H9 (cell line): ENCODE data around the gene MAST2. TPM values are rescaled to one million over a fixed set of nuclear protein-coding genes. Genes with fewer than 3 reads are reported as not detected.

Experiments
- DNase-seq: peaks from one replicate; pipeline ENCODE4 v3.0.0-alpha.2; 2017
- H2AFZ ChIP-seq: one replicate; pipeline ENCODE4 v1.6.1; 2013; ENCODE audit warnings: mild to moderate bottlenecking, low read length, control low read depth, moderate library complexity
- H2AK5ac ChIP-seq: 2 replicates; pipeline ENCODE4 v1.6.1; 2013; ENCODE audit warnings: low read length, control low read depth, mixed read lengths; ENCODE audit not compliant: insufficient read length
- H2BK120ac ChIP-seq: one replicate; pipeline ENCODE4 v1.6.1; 2013; ENCODE audit warnings: low read depth, mild to moderate bottlenecking, low read length, control low read depth, inconsistent platforms; ENCODE audit not compliant: poor library complexity, severe bottlenecking
- H2BK12ac ChIP-seq: 2 replicates; pipeline ENCODE4 v1.6.1; 2013; ENCODE audit warnings: low read length, control low read depth, mixed read lengths, low read depth; ENCODE audit not compliant: insufficient read length
- H2BK15ac ChIP-seq: 2 replicates; pipeline ENCODE4 v1.6.1; 2013; ENCODE audit warnings: low read depth, low read length, control low read depth
- H2BK20ac ChIP-seq: one replicate; pipeline ENCODE4 v1.6.1; 2013; ENCODE audit warnings: low read depth, mild to moderate bottlenecking, low read length, control low read depth, inconsistent platforms; ENCODE audit not compliant: poor library complexity, severe bottlenecking
- H2BK5ac ChIP-seq: 2 replicates; pipeline ENCODE4 v1.6.1; 2013; ENCODE audit warnings: low read length, control low read depth, mixed read lengths; ENCODE audit not compliant: insufficient read length
- H3K14ac ChIP-seq: 2 replicates; pipeline ENCODE4 v1.6.1; 2013; ENCODE audit warnings: low read length, control low read depth; ENCODE audit not compliant: insufficient read depth
- H3K18ac ChIP-seq: 2 replicates; pipeline ENCODE4 v1.6.1; 2013; ENCODE audit warnings: low read depth, mild to moderate bottlenecking, mixed read lengths, low read length, control low read depth; ENCODE audit not compliant: insufficient read length
- H3K23ac ChIP-seq: 2 replicates; pipeline ENCODE4 v1.6.1; 2013; ENCODE audit warnings: low read length, control low read depth, mixed read lengths, low read depth; ENCODE audit not compliant: insufficient read length
- H3K23me2 ChIP-seq: 2 replicates; pipeline ENCODE4 v1.6.1; 2013; ENCODE audit warnings: low read depth, mild to moderate bottlenecking, mixed read lengths, low read length, control low read depth; ENCODE audit not compliant: insufficient read length, poor library complexity, severe bottlenecking
- H3K27ac ChIP-seq: 2 replicates; pipeline ENCODE4 v1.5.1; 2013; ENCODE audit warnings: low read length, control low read depth, mixed read lengths, low read depth; ENCODE audit not compliant: insufficient read length
- H3K27me3 ChIP-seq: 2 replicates; pipeline ENCODE4 v1.6.1; 2013; ENCODE audit warnings: low read length, control low read depth, inconsistent platforms; ENCODE audit not compliant: insufficient read depth
- H3K4ac ChIP-seq: 2 replicates; pipeline ENCODE4 v1.6.1; 2013; ENCODE audit warnings: low read depth, mild to moderate bottlenecking, control low read depth, inconsistent platforms, low read length, moderate library complexity
- H3K4me1 ChIP-seq: 2 replicates; pipeline ENCODE4 v1.6.1; 2013; ENCODE audit warnings: low read length, control low read depth, inconsistent platforms; ENCODE audit not compliant: insufficient read depth
- H3K4me2 ChIP-seq: 2 replicates; pipeline ENCODE4 v1.6.1; 2013; ENCODE audit warnings: low read length, control low read depth, mixed read lengths; ENCODE audit not compliant: insufficient read length, insufficient read depth
- H3K56ac ChIP-seq: 2 replicates; pipeline ENCODE4 v1.6.1; 2013; ENCODE audit warnings: low read depth, mild to moderate bottlenecking, mixed read lengths, low read length, control low read depth; ENCODE audit not compliant: insufficient read length
- H3K79me1 ChIP-seq: 2 replicates; pipeline ENCODE4 v1.6.1; 2013; ENCODE audit warnings: low read depth, mild to moderate bottlenecking, moderate library complexity, low read length, control low read depth, inconsistent platforms; ENCODE audit not compliant: insufficient read depth, poor library complexity, severe bottlenecking
- H3K79me2 ChIP-seq: 2 replicates; pipeline ENCODE4 v1.6.1; 2013; ENCODE audit warnings: low read length, control low read depth, inconsistent platforms; ENCODE audit not compliant: insufficient read depth
- H3K9ac ChIP-seq: 2 replicates; pipeline ENCODE4 v1.6.1; 2013; ENCODE audit warnings: low read length, control low read depth, mixed read lengths; ENCODE audit not compliant: insufficient read length; ENCODE audit errors: extremely low read depth
- H3K9me3 ChIP-seq: one replicate; pipeline ENCODE4 v1.6.1; 2013; ENCODE audit warnings: low read depth, low read length, inconsistent platforms; ENCODE audit not compliant: control insufficient read depth
- H3T11ph ChIP-seq: one replicate; pipeline ENCODE4 v1.6.1; 2013; ENCODE audit warnings: mild to moderate bottlenecking, low read length, control low read depth, inconsistent platforms
- H4K20me1 ChIP-seq: one replicate; pipeline ENCODE4 v1.6.1; 2013; ENCODE audit not compliant: control insufficient read depth, insufficient read length, insufficient read depth
- H4K5ac ChIP-seq: 2 replicates; pipeline ENCODE4 v1.6.1; 2013; ENCODE audit warnings: low read depth, mild to moderate bottlenecking, mixed read lengths, low read length, control low read depth; ENCODE audit not compliant: insufficient read length
- H4K8ac ChIP-seq: replicated peaks from 2 replicates; pipeline ENCODE4 v1.6.1; 2013; ENCODE audit warnings: low read length, control low read depth, mixed read lengths, low read depth; ENCODE audit not compliant: insufficient read length
- H4K91ac ChIP-seq: 2 replicates; pipeline ENCODE4 v1.6.1; 2013; ENCODE audit warnings: low read depth, mild to moderate bottlenecking, moderate library complexity, mixed read lengths, low read length, control low read depth; ENCODE audit not compliant: insufficient read length
- H3K27ac Mint-ChIP-seq, 3 experiments: 2 replicates in 2 of 3; 3 replicates in 1 of 3; pipeline ENCODE4 v1.8.0; 2020 to 2021; ENCODE audit warnings: mixed read lengths in 3 of 3, mild to moderate bottlenecking in 1 of 3, moderate library complexity in 1 of 3
- H3K27me3 Mint-ChIP-seq: 2 replicates; pipeline ENCODE4 v1.8.0; 2021; ENCODE audit warnings: low read depth, mild to moderate bottlenecking, moderate library complexity, mixed read lengths
- H3K36me3 Mint-ChIP-seq, 3 experiments: 2 replicates in 2 of 3; 3 replicates in 1 of 3; pipeline ENCODE4 v1.8.0; 2020 to 2021; ENCODE audit warnings: low read depth in 3 of 3, mixed read lengths in 3 of 3; ENCODE audit not compliant: insufficient read depth in 1 of 3
- H3K4me1 Mint-ChIP-seq, 2 experiments: 2 replicates each; pipeline ENCODE4 v1.8.0; 2020; ENCODE audit warnings: mixed read lengths in 2 of 2
- H3K4me3 Mint-ChIP-seq, 2 experiments: 2 replicates in 1 of 2; 3 replicates in 1 of 2; pipeline ENCODE4 v1.8.0; 2020 to 2021; ENCODE audit warnings: mild to moderate bottlenecking in 2 of 2, mixed read lengths in 2 of 2, moderate library complexity in 1 of 2
- H3K9me3 Mint-ChIP-seq, 2 experiments: 2 replicates in 1 of 2; 3 replicates in 1 of 2; pipeline ENCODE4 v1.8.0; 2020; ENCODE audit warnings: mild to moderate bottlenecking in 2 of 2, mixed read lengths in 2 of 2, moderate library complexity in 1 of 2
- CTCF ChIP-seq: fragments of 200-600 bp; sonication (generic); conservative IDR thresholded peaks from 3 replicates; pipeline ENCODE4 v1.8.0; 2021; ENCODE audit warnings: antibody characterized with exemption, mild to moderate bottlenecking
- WGBS: extraction: QIAGEN DNeasy Blood & Tissue Kit; methylation state at CpG from one replicate; pipeline ENCODE4 v1.1.7; 2013; ENCODE audit warnings: missing lambda C conversion rate, low lambda C conversion rate, mixed read lengths; ENCODE audit not compliant: insufficient read length; ENCODE audit errors: extremely low coverage; 5-methylcytosine and 5-hydroxymethylcytosine counted together
- total RNA-seq: library from RNA; stranded (reverse); gene quantifications from 2 replicates; pipeline ENCODE4 v1.2.1, GENCODE V29; 2021

Gene MAST2
- total RNA-seq, 1 experiment from 2014 or later: 28.8 TPM

- no CpG with 5 or more reads among the region's 5 CpGs for WGBS
- H3K27ac Mint-ChIP-seq: no peak overlapping the region
- H3K27ac ChIP-seq: no peak overlapping the region
Observed at GRCh38 chr1:45971922-45972531, 168.6 kb downstream of the MAST2 start.

More at GRCh38 chr1:45971922-45972531, 168.6 kb downstream of the MAST2 start:
- H3K18ac ChIP-seq: no peak overlapping the region
- no peak overlapping the region for H3K9ac ChIP-seq
- no peaks in the 10 kb centered on the region for H4K20me1 ChIP-seq
- H3K4me2 ChIP-seq: no peak overlapping the region
- H2BK5ac ChIP-seq: no peak overlapping the region
- no peaks in the 10 kb centered on the region; a peak in 2 of 5 replicates for H3K9me3 Mint-ChIP-seq
- no peak overlapping the region for H2BK12ac ChIP-seq
- H2AK5ac ChIP-seq: no peak overlapping the region
- H2BK20ac ChIP-seq: no peak overlapping the region
- H3K27me3 ChIP-seq: no peaks in the 10 kb centered on the region
- H4K91ac ChIP-seq: no peak overlapping the region
- no peak overlapping the region for H3K4me3 Mint-ChIP-seq
- peaks cover 5 to 20% (median 20%) of the 10 kb centered on the region in 3 experiments; a peak in 6 of 7 replicates for H3K36me3 Mint-ChIP-seq
- no peaks in the 10 kb centered on the region for H3K27me3 Mint-ChIP-seq
- H3K4me1 ChIP-seq: no peaks in the 10 kb centered on the region
- H3K56ac ChIP-seq: no peak overlapping the region
- no peak overlapping the region for H4K8ac ChIP-seq
- no peak overlapping the region for H2BK15ac ChIP-seq
- no peak overlapping the region for H4K5ac ChIP-seq
- H3K23me2 ChIP-seq: no peaks in the 10 kb centered on the region
- H3K4ac ChIP-seq: no peak overlapping the region
- no peak overlapping the region for H2AFZ ChIP-seq
- H3T11ph ChIP-seq: no peak overlapping the region
- no peak for TF ChIP-seq CTCF
- no peaks in the 10 kb centered on the region for H3K9me3 ChIP-seq
- no peaks in the 10 kb centered on the region for H3K79me2 ChIP-seq
- DNase-seq: no peak
- H3K23ac ChIP-seq: no peak overlapping the region
- H3K4me1 Mint-ChIP-seq: peaks cover 5 to 6% of the 10 kb centered on the region in 2 experiments
- H3K14ac ChIP-seq: no peak overlapping the region
- H2BK120ac ChIP-seq: no peak overlapping the region
- no peaks in the 10 kb centered on the region for H3K79me1 ChIP-seq
